Measurements from ENCODE around the gene OBSL1. TPM values are rescaled to one million over a fixed set of nuclear protein-coding genes. Genes with fewer than 3 reads are reported as not detected.

The OBSL1 gene
- total and polyA plus RNA-seq, 7 experiments from 2014 or later: 0.19 to 7.1 (median 4.0) TPM; not detected in 4

DNA sequence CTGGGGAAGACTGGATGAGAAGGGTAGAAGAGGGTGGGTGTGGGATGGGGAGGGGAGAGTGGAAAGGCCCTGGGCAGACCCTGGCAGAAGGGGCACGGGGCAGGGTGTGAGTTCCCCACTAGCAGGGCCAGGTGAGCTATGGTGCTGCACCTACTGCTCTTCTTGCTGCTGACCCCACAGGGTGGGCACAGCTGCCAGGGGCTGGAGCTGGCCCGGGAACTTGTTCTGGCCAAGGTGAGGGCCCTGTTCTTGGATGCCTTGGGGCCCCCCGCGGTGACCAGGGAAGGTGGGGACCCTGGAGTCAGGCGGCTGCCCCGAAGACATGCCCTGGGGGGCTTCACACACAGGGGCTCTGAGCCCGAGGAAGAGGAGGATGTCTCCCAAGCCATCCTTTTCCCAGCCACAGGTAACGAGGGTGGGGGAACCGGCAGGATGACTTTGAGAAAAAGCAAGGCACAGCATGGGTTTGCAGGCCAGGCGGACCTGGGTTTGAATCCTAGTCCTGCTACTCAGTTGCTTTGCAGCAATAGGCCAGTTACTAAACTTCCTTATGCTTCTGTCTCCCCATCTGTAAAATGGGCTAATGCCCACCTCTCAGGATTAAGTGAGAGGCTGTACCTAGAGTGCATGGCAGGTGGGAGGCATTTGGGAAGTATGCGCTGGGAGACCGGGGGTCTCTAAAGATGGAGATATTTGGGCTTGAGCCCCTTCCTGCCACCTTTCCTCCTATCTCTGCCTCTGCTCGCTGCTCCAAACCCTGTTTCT, 1.1 kb upstream of the OBSL1 start, which contains the start of gene INHA:
Gene INHA (plus strand): TSS at position 74 of the 765 bp plus-strand sequence. CDS start 65 bp downstream, at position 139.
- DNase-seq (no peak), ATAC-seq (peak; percentile 19)
- intact Hi-C loops (cut with micrococcal nuclease): no loop called here
- H3K27me3 ChIP-seq (ENCODE audit: control insufficient read depth in 2 of 2, insufficient read depth in 2 of 2, low read length in 2 of 2): peaks cover 0 to 10% of the 10 kb centered on the region in 2 donors
- ChIA-PET POLR2A (no interaction called here), CTCF (no interaction called here)
- H3K4me1 ChIP-seq (ENCODE audit: control insufficient read depth in 2 of 2, insufficient read depth in 2 of 2, low read length in 2 of 2): no peaks in the 10 kb centered on the region
- Mint-ChIP-seq H3K9me3 (no peaks in the 10 kb centered on the region), H3K27me3 (peaks cover 25 to 62% (median 42%) of the 10 kb centered on the region in 5 donors), H3K4me3 (peak within 1 kb of the TSS in 8 of 10 donors; percentile 6 to 78 (median 24)), H3K4me1 (peaks cover 0 to 5% (median 0%) of the 10 kb centered on the region in 7 donors), H3K27ac (no peak within 1 kb of the TSS), H3K36me3 (no peaks in the 10 kb centered on the region)
- H3K27ac ChIP-seq (ENCODE audit: low read depth, low read length): no peak within 1 kb of the TSS
- no peaks in the 10 kb centered on the region for H3K9me3 ChIP-seq (ENCODE audit: control insufficient read depth in 2 of 3, low read length in 3 of 3)
- no peak within 1 kb of the TSS for H3K4me3 ChIP-seq (ENCODE audit: low read length)
- no peaks in the 10 kb centered on the region for H3K36me3 ChIP-seq (ENCODE audit: control insufficient read depth in 2 of 3, insufficient read depth in 3 of 3, low read length in 3 of 3)

DNA sequence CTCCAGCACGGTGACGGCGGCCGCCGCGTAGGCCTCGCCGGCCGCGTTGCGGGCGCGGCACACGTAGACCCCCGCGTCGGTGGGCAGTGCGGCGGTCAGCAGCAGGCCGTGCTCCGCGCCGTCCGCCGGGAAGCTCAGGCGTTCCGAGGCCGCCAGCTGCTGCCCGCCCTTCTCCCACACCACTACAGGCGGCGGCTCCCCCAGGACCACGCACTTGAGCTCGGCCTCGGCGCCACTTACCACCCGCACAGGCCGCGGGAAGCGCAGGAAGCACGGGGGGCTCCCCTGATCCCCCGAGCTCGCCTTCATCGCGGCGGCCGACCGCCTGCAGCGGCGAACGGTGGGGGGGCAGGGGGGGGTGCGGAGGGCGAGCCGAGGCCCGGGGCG, 422 bp downstream of the OBSL1 start:
- Mint-ChIP-seq H3K27ac (no peak overlapping the region), H3K4me3 (peak overlapping the region in 2 of 10 donors; percentile 35 to 78), H3K4me1 (peaks cover 0 to 5% (median 0%) of the 10 kb centered on the region in 7 donors), H3K36me3 (no peaks in the 10 kb centered on the region), H3K9me3 (no peaks in the 10 kb centered on the region), H3K27me3 (peaks cover 21 to 58% (median 39%) of the 10 kb centered on the region in 5 donors)
- H3K27me3 ChIP-seq (ENCODE audit: control insufficient read depth in 2 of 2, insufficient read depth in 2 of 2, low read length in 2 of 2): peaks cover 0 to 10% of the 10 kb centered on the region in 2 donors
- H3K36me3 ChIP-seq (ENCODE audit: control insufficient read depth in 2 of 3, insufficient read depth in 3 of 3, low read length in 3 of 3): no peaks in the 10 kb centered on the region
- no peak overlapping the region for H3K4me3 ChIP-seq (ENCODE audit: low read length)
- DNase-seq (no peak), ATAC-seq (peak; percentile 18)
- no peak overlapping the region for H3K27ac ChIP-seq (ENCODE audit: low read depth, low read length)
- ChIA-PET POLR2A (interaction anchor here (0.6 to 0.7 kb wide), 2 partner anchors 27 kb away, joined by 3 to 5 read pairs; partner anchors contain the start of genes CHPF, STK11IP and TMEM198), CTCF (interaction anchor here (1.3 kb wide), 1 partner anchor 10 kb away, joined by 4 read pairs; no protein-coding TSS in a partner anchor)
- H3K4me1 ChIP-seq (ENCODE audit: control insufficient read depth in 2 of 2, insufficient read depth in 2 of 2, low read length in 2 of 2): no peaks in the 10 kb centered on the region
- intact Hi-C loops (cut with micrococcal nuclease): no loop called here
- H3K9me3 ChIP-seq (ENCODE audit: control insufficient read depth in 2 of 3, low read length in 3 of 3): no peaks in the 10 kb centered on the region

DNA sequence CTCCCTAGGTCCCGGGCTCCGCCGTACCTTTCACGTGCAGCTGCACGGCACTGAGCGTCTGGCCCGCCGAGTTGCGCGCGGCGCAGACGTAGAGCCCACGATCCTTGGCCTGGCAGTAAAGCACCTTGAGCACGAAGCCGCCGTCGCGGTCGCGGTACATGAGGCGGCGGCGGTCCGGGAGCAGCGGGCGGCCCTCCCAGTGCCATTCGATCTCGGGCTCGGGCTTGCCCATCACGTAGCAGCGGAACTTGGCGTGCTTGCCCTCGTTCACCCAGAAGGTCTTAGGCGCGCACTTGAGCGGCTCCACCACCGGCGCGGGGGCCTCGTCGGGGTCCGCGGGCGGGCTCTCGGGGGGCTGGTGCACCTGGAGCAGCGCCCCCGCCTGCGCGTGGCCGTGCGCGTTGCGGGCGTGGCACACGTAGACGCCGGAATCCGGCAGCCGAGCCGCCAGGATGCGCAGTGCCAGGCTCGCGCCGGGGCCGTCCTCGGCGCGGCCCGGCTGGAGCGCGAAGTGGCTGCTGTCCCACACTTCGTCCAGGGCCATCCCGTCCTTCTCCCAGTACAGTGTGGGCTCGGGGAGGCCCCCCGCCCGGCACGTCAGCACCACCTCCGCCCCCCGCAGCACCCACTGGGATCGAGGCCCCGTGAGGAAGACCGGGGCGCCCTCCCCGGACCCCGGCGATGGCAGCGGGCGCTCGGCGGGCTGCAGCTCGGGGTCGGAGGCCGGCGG, 980 bp downstream of the OBSL1 start:
- POLR2A ChIA-PET: interaction anchor here (0.7 kb wide), 1 partner anchor 27 kb away, joined by 3 read pairs; the partner anchor contains the start of genes CHPF and TMEM198
- H3K4me3 ChIP-seq (ENCODE audit: low read length): no peak overlapping the region
- peaks cover 17 to 57% (median 33%) of the 10 kb centered on the region in 5 donors for H3K27me3 Mint-ChIP-seq

DNA sequence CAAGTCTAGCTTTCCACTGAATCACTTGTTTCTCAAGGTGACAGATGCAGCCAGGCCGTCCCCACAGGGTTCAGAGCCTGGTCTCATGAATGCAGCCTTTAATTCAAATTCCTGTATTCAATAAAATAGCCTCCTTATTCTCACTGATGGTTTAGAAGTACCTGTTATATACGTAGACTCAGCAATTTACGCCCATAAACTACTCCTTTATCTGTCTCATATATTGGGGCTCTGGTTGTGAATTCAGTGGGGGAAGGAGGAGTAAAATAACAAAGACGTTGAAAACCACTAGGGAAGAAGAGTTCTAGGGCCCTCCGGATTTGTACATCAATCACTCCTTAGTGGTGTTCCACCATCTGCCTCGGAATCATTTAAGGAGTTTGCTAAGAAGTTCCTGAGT, 1.7 kb downstream of the OBSL1 start:
- no peaks in the 10 kb centered on the region for H3K36me3 ChIP-seq (ENCODE audit: control insufficient read depth in 2 of 3, insufficient read depth in 3 of 3, low read length in 3 of 3)
- DNase-seq (no peak), ATAC-seq (no peak)
- intact Hi-C loops (cut with micrococcal nuclease): no loop called here
- Mint-ChIP-seq H3K4me1 (peaks cover 0 to 5% (median 0%) of the 10 kb centered on the region in 7 donors), H3K4me3 (peak overlapping the region in 8 of 10 donors; percentile 8 to 78 (median 38)), H3K27ac (no peak overlapping the region), H3K36me3 (no peaks in the 10 kb centered on the region), H3K9me3 (no peaks in the 10 kb centered on the region), H3K27me3 (peaks cover 13 to 50% (median 29%) of the 10 kb centered on the region in 5 donors)
- H3K27ac ChIP-seq (ENCODE audit: low read depth, low read length): no peak overlapping the region
- H3K9me3 ChIP-seq (ENCODE audit: control insufficient read depth in 2 of 3, low read length in 3 of 3): no peaks in the 10 kb centered on the region
- no peaks in the 10 kb centered on the region for H3K4me1 ChIP-seq (ENCODE audit: control insufficient read depth in 2 of 2, insufficient read depth in 2 of 2, low read length in 2 of 2)
- CTCF ChIA-PET: no interaction called here
- H3K4me3 ChIP-seq (ENCODE audit: low read length): no peak overlapping the region
- H3K27me3 ChIP-seq (ENCODE audit: control insufficient read depth in 2 of 2, insufficient read depth in 2 of 2, low read length in 2 of 2): peaks cover 0 to 10% of the 10 kb centered on the region in 2 donors
- POLR2A ChIA-PET: no interaction called here

More for the DNA sequence above, 980 bp downstream of the OBSL1 start:
- intact Hi-C loops (cut with micrococcal nuclease): no loop called here
- Mint-ChIP-seq H3K4me1 (peaks cover 0 to 5% (median 0%) of the 10 kb centered on the region in 7 donors), H3K36me3 (no peaks in the 10 kb centered on the region), H3K27ac (no peak overlapping the region), H3K4me3 (peak overlapping the region in 7 of 10 donors; percentile 17 to 78 (median 38)), H3K9me3 (no peaks in the 10 kb centered on the region)
- Histone ChIP-seq H3K27me3 (ENCODE audit: control insufficient read depth in 2 of 2, insufficient read depth in 2 of 2, low read length in 2 of 2) (peaks cover 0 to 10% of the 10 kb centered on the region in 2 donors), H3K27ac (ENCODE audit: low read depth, low read length) (no peak overlapping the region), H3K4me1 (ENCODE audit: control insufficient read depth in 2 of 2, insufficient read depth in 2 of 2, low read length in 2 of 2) (no peaks in the 10 kb centered on the region), H3K36me3 (ENCODE audit: control insufficient read depth in 2 of 3, insufficient read depth in 3 of 3, low read length in 3 of 3) (no peaks in the 10 kb centered on the region), H3K9me3 (ENCODE audit: control insufficient read depth in 2 of 3, low read length in 3 of 3) (no peaks in the 10 kb centered on the region)
- peak; percentile 17 for ATAC-seq
- no peak for DNase-seq
- CTCF ChIA-PET: interaction anchor here (1.3 kb wide), 1 partner anchor 10 kb away, joined by 4 read pairs; no protein-coding TSS in a partner anchor

DNA sequence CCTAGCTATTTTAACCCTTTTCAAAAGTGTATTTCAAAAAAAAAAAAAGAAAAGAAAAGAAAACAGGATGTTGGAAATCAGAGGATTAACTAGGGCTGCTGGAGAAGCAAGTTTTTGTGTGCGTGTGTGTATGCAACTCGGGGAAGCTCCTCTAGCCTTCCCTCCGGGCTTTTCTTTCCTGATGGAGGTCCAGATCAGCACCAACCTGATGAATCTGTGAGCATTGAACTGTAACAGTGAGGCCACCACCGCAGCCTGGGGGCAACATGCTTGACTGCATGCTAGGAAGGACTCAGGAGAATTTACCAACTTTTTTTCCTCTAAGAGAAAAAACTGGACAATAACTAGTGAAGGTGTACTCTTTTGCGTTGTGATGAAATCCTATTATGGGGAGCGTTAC, 2.3 kb downstream of the OBSL1 start:
- CTCF ChIA-PET: no interaction called here
- peaks cover 0 to 10% of the 10 kb centered on the region in 2 donors for H3K27me3 ChIP-seq (ENCODE audit: control insufficient read depth in 2 of 2, insufficient read depth in 2 of 2, low read length in 2 of 2)
- Mint-ChIP-seq H3K36me3 (no peaks in the 10 kb centered on the region), H3K27me3 (peaks cover 13 to 51% (median 35%) of the 10 kb centered on the region in 5 donors), H3K9me3 (no peaks in the 10 kb centered on the region), H3K27ac (no peak overlapping the region), H3K4me1 (peaks cover 0 to 5% (median 0%) of the 10 kb centered on the region in 7 donors), H3K4me3 (peak overlapping the region in 3 of 10 donors; percentile 21 to 78 (median 22))
- no peak for ATAC-seq
- intact Hi-C loops (cut with micrococcal nuclease): no loop called here
- H3K4me1 ChIP-seq (ENCODE audit: control insufficient read depth in 2 of 2, insufficient read depth in 2 of 2, low read length in 2 of 2): no peaks in the 10 kb centered on the region
- H3K27ac ChIP-seq (ENCODE audit: low read depth, low read length): no peak overlapping the region
- POLR2A ChIA-PET: no interaction called here
- DNase-seq: no peak
- no peaks in the 10 kb centered on the region for H3K36me3 ChIP-seq (ENCODE audit: control insufficient read depth in 2 of 3, insufficient read depth in 3 of 3, low read length in 3 of 3)
- no peaks in the 10 kb centered on the region for H3K9me3 ChIP-seq (ENCODE audit: control insufficient read depth in 2 of 3, low read length in 3 of 3)
- no peak overlapping the region for H3K4me3 ChIP-seq (ENCODE audit: low read length)

DNA sequence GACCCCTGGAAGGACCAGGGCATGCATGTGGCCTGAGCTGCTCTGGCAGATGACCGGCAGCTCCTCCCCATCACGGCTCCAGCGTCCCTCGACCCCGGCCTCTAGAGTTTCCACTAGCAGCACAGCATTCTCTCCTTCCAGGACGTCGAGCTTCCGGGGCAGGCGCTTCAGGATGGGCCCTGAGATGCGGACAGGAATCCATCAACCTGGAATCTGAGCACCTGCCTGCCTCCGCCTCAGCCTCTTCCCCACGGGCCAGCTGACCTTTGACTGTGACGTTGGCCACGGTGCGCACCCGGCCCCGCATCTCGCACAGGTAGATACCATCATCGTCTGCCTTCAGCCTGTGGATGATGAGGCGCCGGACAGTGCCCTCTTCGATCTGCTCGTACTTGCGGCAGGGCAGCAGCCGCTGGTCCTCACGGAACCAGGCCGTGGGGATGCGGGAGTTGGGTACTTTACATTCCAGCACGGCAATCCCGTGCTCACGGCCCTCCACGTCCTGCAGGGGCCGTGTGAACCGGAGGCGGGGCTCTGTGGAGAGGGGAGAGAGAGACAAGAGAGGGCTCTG, 3.5 kb downstream of the OBSL1 start:
- Mint-ChIP-seq H3K4me1 (peaks cover 0 to 5% (median 0%) of the 10 kb centered on the region in 7 donors), H3K36me3 (no peaks in the 10 kb centered on the region), H3K4me3 (no peak overlapping the region), H3K27ac (no peak overlapping the region), H3K27me3 (peaks cover 13 to 48% (median 33%) of the 10 kb centered on the region in 5 donors), H3K9me3 (no peaks in the 10 kb centered on the region)
- no peak for DNase-seq
- intact Hi-C loops (cut with micrococcal nuclease): no loop called here
- ATAC-seq: no peak
- ChIA-PET POLR2A (no interaction called here), CTCF (no interaction called here)
- H3K27me3 ChIP-seq (ENCODE audit: control insufficient read depth in 2 of 2, insufficient read depth in 2 of 2, low read length in 2 of 2): peaks cover 0 to 10% of the 10 kb centered on the region in 2 donors
- no peaks in the 10 kb centered on the region for H3K4me1 ChIP-seq (ENCODE audit: control insufficient read depth in 2 of 2, insufficient read depth in 2 of 2, low read length in 2 of 2)
- no peak overlapping the region for H3K4me3 ChIP-seq (ENCODE audit: low read length)
- no peaks in the 10 kb centered on the region for H3K9me3 ChIP-seq (ENCODE audit: control insufficient read depth in 2 of 3, low read length in 3 of 3)
- no peak overlapping the region for H3K27ac ChIP-seq (ENCODE audit: low read depth, low read length)
- H3K36me3 ChIP-seq (ENCODE audit: control insufficient read depth in 2 of 3, insufficient read depth in 3 of 3, low read length in 3 of 3): no peaks in the 10 kb centered on the region

Data from naive thymus-derived CD4-positive, alpha-beta T cell (primary cell).